Keratinocyte (primary cell): ENCODE measurements around the gene MSMP. TPM values are rescaled to one million over a fixed set of nuclear protein-coding genes. Genes with fewer than 3 reads are reported as not detected.

Experiments
- DNase-seq: peaks from one replicate; pipeline ENCODE4 v3.0.0-alpha.2; 2011; ENCODE audit warnings: low read depth, missing footprints, low spot score
- FAIRE-seq: peaks from 2 replicates; lab custom pipeline; 2011; peaks lifted over from hg19 to GRCh38; lab: Jason Lieb, UNC
- H2AFZ ChIP-seq: 2 replicates; pipeline ENCODE4 v1.6.0; 2012; ENCODE audit warnings: low read length, control low read depth, inconsistent platforms; ENCODE audit not compliant: control insufficient read depth
- H3K27ac ChIP-seq: 2 replicates; pipeline ENCODE4 v1.5.1; 2011; ENCODE audit warnings: low read length; ENCODE audit not compliant: control insufficient read depth, insufficient read depth
- H3K27me3 ChIP-seq: 3 replicates; pipeline ENCODE4 v1.6.0; 2011; ENCODE audit warnings: low read length; ENCODE audit not compliant: control insufficient read depth, insufficient read depth; ENCODE audit errors: extremely low read depth
- H3K36me3 ChIP-seq, 2 experiments: 2 replicates in 1 of 2; 3 replicates in 1 of 2; pipeline ENCODE4 v1.5.1; 2011; ENCODE audit warnings: low read length in 2 of 2, mild to moderate bottlenecking in 1 of 2; ENCODE audit not compliant: control insufficient read depth in 2 of 2, insufficient read depth in 2 of 2; ENCODE audit errors: extremely low read depth in 1 of 2
- H3K4me1 ChIP-seq: 3 replicates; pipeline ENCODE4 v1.5.1; 2011; ENCODE audit warnings: low read length; ENCODE audit not compliant: control insufficient read depth, insufficient read depth; ENCODE audit errors: extremely low read depth
- H3K4me2 ChIP-seq: 3 replicates; pipeline ENCODE4 v1.6.0; 2011; ENCODE audit warnings: low read depth, low read length; ENCODE audit not compliant: control insufficient read depth, insufficient read depth; ENCODE audit errors: extremely low read depth
- H3K4me3 ChIP-seq, 3 experiments: fragments of 200-600 bp in 1 of 3; sonication (generic) in 1 of 3; 2 replicates in 2 of 3; 3 replicates in 1 of 3; pipeline ENCODE4 v1.5.1; 2011 to 2016; ENCODE audit warnings: low read length in 3 of 3, mild to moderate bottlenecking in 3 of 3, control low read depth in 2 of 3, inconsistent platforms in 1 of 3, low read depth in 1 of 3, mixed read lengths in 1 of 3, mixed run types in 1 of 3, moderate library complexity in 1 of 3; ENCODE audit not compliant: control insufficient read depth in 2 of 3, insufficient read depth in 2 of 3; ENCODE audit errors: extremely low read depth in 1 of 3
- H3K79me2 ChIP-seq: 2 replicates; pipeline ENCODE4 v1.6.0; 2012; ENCODE audit warnings: low read length; ENCODE audit not compliant: control insufficient read depth, insufficient read depth
- H3K9ac ChIP-seq: 3 replicates; pipeline ENCODE4 v1.6.0; 2011; ENCODE audit warnings: low read length; ENCODE audit not compliant: control insufficient read depth, insufficient read depth; ENCODE audit errors: extremely low read depth
- H3K9me1 ChIP-seq: 3 replicates; pipeline ENCODE4 v1.6.0; 2011; ENCODE audit warnings: low read length; ENCODE audit not compliant: control insufficient read depth, insufficient read depth; ENCODE audit errors: extremely low read depth
- H3K9me3 ChIP-seq: 2 replicates; pipeline ENCODE4 v1.5.1; 2012; ENCODE audit warnings: low read depth, low read length; ENCODE audit not compliant: control insufficient read depth
- H4K20me1 ChIP-seq: 3 replicates; pipeline ENCODE4 v1.6.0; 2011; ENCODE audit warnings: low read length; ENCODE audit not compliant: control insufficient read depth, insufficient read depth; ENCODE audit errors: extremely low read depth
- CTCF ChIP-seq, 3 experiments: IDR thresholded peaks in 1 of 3; conservative IDR thresholded peaks in 1 of 3; optimal IDR thresholded peaks in 1 of 3; 2 replicates in 2 of 3; 3 replicates in 1 of 3; pipeline versions ENCODE3 to v1.5.1; 2011; ENCODE audit warnings: low read length in 3 of 3, mild to moderate bottlenecking in 3 of 3, moderate library complexity in 2 of 3, control low read depth in 1 of 3, inconsistent platforms in 1 of 3; ENCODE audit not compliant: insufficient read depth in 2 of 3; ENCODE audit errors: extremely low read depth in 1 of 3
- EZH2 ChIP-seq: IDR thresholded peaks from one replicate; pipeline ENCODE4 v1.6.1; 2012; ENCODE audit warnings: inconsistent platforms, mild to moderate bottlenecking, low read length, moderate library complexity
- dilution Hi-C: fragments of 300-500 bp; cut with MboI; formaldehyde crosslinking; loops from one replicate; pipeline ENCODE4 v1.7.0; 2020; ENCODE audit warnings: low sequenced_read_pairs; ENCODE audit not compliant: extremely low pct_ligation_motif_present
- polyA plus RNA-seq, 5 experiments: library from polyadenylated mRNA; depleted of rRNA in 3 of 5; stranded (reverse) in 3 of 5; stranded (forward) in 1 of 5; unstranded in 1 of 5; fragments of >200 nt; gene quantifications; 1 replicate in 1 of 5; 2 replicates in 3 of 5; 3 replicates in 1 of 5; pipeline versions ENCODE4 v1.2.1 to v1.2.3, GENCODE V29; 2011 to 2012; ENCODE audit warnings: missing spikeins in 2 of 5, low read depth in 1 of 5, low replicate concordance in 1 of 5

The MSMP gene
- polyA plus RNA-seq, 1 donor (not counting 4 experiments of a cell fraction or from before 2014, with no cell fraction given) = not detected

GRCh38 chr9:35730486-35730854 is 23.6 kb downstream of the MSMP start:
- Histone ChIP-seq H3K9ac (no peak overlapping the region), H4K20me1 (peaks cover 26% of the 10 kb centered on the region), H3K27me3 (no peaks in the 10 kb centered on the region), H3K4me2 (peak overlapping the region; percentile 95), H3K36me3 (peaks cover 2 to 11% of the 10 kb centered on the region in 2 experiments), H3K9me3 (no peaks in the 10 kb centered on the region), H3K9me1 (peaks cover 7% of the 10 kb centered on the region), H3K4me1 (peaks cover 47% of the 10 kb centered on the region), H3K27ac (no peak overlapping the region), H3K4me3 (peak overlapping the region in 2 of 3 experiments; percentile 65 to 95), H2AFZ (no peak overlapping the region), H3K79me2 (peaks cover 58% of the 10 kb centered on the region)
- TF ChIP-seq EZH2 (no peak), CTCF (optimal IDR thresholded peaks at IDR 0.05 in 1 of 3, IDR thresholded peaks at IDR 0.05 in 1 of 3, conservative IDR thresholded peaks at IDR 0.05 in 1 of 3; ENCODE audit: extremely low read depth in 1 of 3, insufficient read depth in 2 of 3, low read length in 3 of 3) (no peak)
- dilution Hi-C loops = no loop called here
- DNase-seq = no peak
- no peak for FAIRE-seq

GRCh38 chr9:35729700-35730485 is 24.2 kb downstream of the MSMP start:
- dilution Hi-C loops = no loop called here
- Histone ChIP-seq H3K36me3 (peaks cover 4 to 15% of the 10 kb centered on the region in 2 experiments), H2AFZ (no peak overlapping the region), H3K4me2 (peak overlapping the region; percentile 95), H3K27me3 (no peaks in the 10 kb centered on the region), H3K9me3 (no peaks in the 10 kb centered on the region), H3K27ac (peak overlapping the region; percentile 1), H3K9me1 (peaks cover 7% of the 10 kb centered on the region), H3K79me2 (peaks cover 62% of the 10 kb centered on the region), H3K4me3 (peak overlapping the region in 2 of 3 experiments; percentile 38 to 95), H3K9ac (no peak overlapping the region), H3K4me1 (peaks cover 47% of the 10 kb centered on the region), H4K20me1 (peaks cover 26% of the 10 kb centered on the region)
- DNase-seq = peak; percentile 49
- FAIRE-seq = peak; percentile 60
- TF ChIP-seq CTCF (optimal IDR thresholded peaks at IDR 0.05 in 1 of 3, IDR thresholded peaks at IDR 0.05 in 1 of 3, conservative IDR thresholded peaks at IDR 0.05 in 1 of 3; ENCODE audit: extremely low read depth in 1 of 3, insufficient read depth in 2 of 3, low read length in 3 of 3) = peak; percentile 72 to 78 (median 75)
- TF ChIP-seq EZH2 = no peak
